Mucosa of stomach (tissue), 1 donor: ENCODE results near the gene SLC25A17.
"Not testable (repeated sequence)": the region's sequence is repeated elsewhere in the genome, so short reads cannot be mapped to it uniquely, and the experiment has no call there.

ENCODE experiments used
- H3K27me3 ChIP-seq: one replicate; pipeline ENCODE4 v1.7.0; 2013; ENCODE audit warnings: mild to moderate bottlenecking, low read length; ENCODE audit not compliant: control insufficient read depth, insufficient read depth
- H3K36me3 ChIP-seq: one replicate; pipeline ENCODE4 v1.7.0; 2013; ENCODE audit warnings: low read length; ENCODE audit not compliant: control insufficient read depth, insufficient read depth
- H3K4me1 ChIP-seq: one replicate; pipeline ENCODE4 v1.7.0; 2013; ENCODE audit warnings: mild to moderate bottlenecking, low read length; ENCODE audit not compliant: control insufficient read depth, insufficient read depth
- H3K4me3 ChIP-seq: one replicate; pipeline ENCODE4 v1.7.0; 2013; ENCODE audit warnings: low read length
- H3K9ac ChIP-seq: one replicate; pipeline ENCODE4 v1.7.0; 2013; ENCODE audit warnings: mild to moderate bottlenecking, low read length, moderate library complexity
- H3K9me3 ChIP-seq: one replicate; pipeline ENCODE4 v1.7.0; 2013; ENCODE audit warnings: mild to moderate bottlenecking, low read length, moderate library complexity; ENCODE audit not compliant: control insufficient read depth
- donor health status: Pancreatic carcinoma.

Gene SLC25A17

DNA sequence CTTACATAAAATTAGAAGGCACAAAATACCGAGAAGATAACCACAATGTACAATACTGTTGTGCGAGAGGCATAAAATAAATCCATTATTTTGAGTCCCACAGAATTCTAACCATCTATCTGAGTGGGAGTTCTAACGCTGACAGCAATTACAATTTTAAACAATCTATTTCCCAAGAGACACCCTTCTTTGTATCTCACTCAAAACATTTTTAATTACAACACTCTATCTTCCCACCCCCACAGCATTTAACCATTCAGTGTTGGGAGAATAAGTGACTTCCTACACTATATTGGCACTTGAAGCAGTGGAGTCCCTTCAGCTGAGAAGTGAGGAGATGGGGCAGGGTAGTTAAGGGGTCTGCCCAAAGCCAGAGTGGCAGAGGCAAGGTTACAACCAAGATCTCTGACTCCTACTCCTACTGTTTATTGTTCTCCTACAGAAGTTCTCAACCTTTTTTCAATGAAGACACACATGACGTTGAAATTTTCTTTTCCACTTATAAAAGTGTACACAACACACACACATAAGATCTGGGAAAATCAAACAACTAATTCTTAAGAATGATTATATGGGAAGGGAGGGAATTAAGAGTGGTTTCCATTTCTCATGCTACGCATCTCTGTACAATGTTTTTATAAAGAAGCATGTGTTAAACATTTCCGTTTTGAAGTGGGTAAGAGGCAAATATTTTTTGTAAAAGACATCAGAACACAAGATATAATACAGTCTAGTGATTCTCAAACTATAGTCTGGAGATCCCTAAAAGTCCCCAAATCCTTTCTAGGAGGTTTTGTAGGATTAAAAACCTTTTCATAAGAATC lies 10.9 kb downstream of the SLC25A17 start:
- Histone ChIP-seq H3K4me3 (no peak overlapping the region), H3K4me1 (peaks cover 5% of the 10 kb centered on the region), H3K9ac (no peak overlapping the region), H3K27me3 (no peaks in the 10 kb centered on the region), H3K9me3 (no peaks in the 10 kb centered on the region), H3K36me3 (no peaks in the 10 kb centered on the region)

GRCh38 chr22:40806711-40807110 lies 12.4 kb downstream of the SLC25A17 start:
- Histone ChIP-seq H3K9me3 (no peaks in the 10 kb centered on the region), H3K27me3 (no peaks in the 10 kb centered on the region), H3K36me3 (no peaks in the 10 kb centered on the region), H3K9ac (no peak overlapping the region), H3K4me1 (peaks cover 5% of the 10 kb centered on the region), H3K4me3 (no peak overlapping the region)

DNA sequence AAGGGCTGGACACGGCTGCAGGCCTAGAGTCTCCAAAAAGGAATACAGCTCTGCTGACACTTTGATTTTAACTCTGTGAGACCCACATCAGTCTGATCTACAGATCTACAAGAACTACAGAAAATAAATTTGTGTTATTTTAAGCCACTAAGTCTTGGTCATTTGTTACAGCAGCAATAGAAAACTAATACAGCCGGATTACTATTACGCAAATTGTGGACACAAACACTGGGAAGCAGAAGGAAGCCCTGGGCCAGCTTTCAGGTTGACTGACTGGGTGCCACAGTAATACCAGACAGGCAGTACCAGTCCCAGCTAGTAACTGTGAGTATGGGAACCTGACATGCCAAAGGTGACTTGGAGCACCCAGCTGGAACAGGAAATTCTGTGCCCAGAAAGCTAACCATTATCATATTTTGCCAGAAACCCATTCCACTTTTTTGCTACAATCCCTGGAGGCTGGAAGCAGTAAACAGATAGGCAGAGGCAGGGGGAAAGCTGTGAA lies 13.4 kb downstream of the SLC25A17 start:
- Histone ChIP-seq H3K9ac (no peak overlapping the region), H3K27me3 (no peaks in the 10 kb centered on the region), H3K4me3 (no peak overlapping the region), H3K36me3 (no peaks in the 10 kb centered on the region), H3K9me3 (no peaks in the 10 kb centered on the region), H3K4me1 (peaks cover 5% of the 10 kb centered on the region)

GRCh38 chr22:40805239-40805638 lies 13.9 kb downstream of the SLC25A17 start:
- H3K36me3 ChIP-seq = no peaks in the 10 kb centered on the region

DNA sequence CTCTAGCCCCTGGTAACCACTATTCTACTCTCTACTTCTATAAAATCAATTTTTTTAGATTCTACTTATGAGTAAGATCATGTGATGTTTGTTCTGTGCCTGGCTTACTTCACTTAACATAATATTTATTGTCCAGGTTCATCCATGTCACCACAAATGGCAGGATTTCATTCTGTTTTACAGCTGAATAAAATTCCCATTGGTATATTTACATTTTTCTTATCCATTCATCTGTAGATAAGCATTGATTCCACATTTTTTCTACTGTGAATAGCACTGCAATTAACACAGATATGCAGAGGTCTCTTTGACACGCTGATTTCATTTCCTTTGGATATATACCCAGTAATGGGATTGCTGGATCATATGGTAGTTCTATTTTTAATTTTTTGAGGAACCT lies 15.8 kb downstream of the SLC25A17 start:
- no peak overlapping the region for H3K9ac ChIP-seq
- no peaks in the 10 kb centered on the region for H3K36me3 ChIP-seq
- H3K4me1 ChIP-seq = no peaks in the 10 kb centered on the region
- no peak overlapping the region for H3K4me3 ChIP-seq
- H3K9me3 ChIP-seq = no peaks in the 10 kb centered on the region
- no peaks in the 10 kb centered on the region for H3K27me3 ChIP-seq

More at GRCh38 chr22:40805239-40805638, 13.9 kb downstream of the SLC25A17 start:
- H3K9me3 ChIP-seq = no peaks in the 10 kb centered on the region
- no peaks in the 10 kb centered on the region for H3K27me3 ChIP-seq
- H3K4me1 ChIP-seq = peaks cover 5% of the 10 kb centered on the region
- H3K4me3 ChIP-seq = no peak overlapping the region
- H3K9ac ChIP-seq = no peak overlapping the region

DNA sequence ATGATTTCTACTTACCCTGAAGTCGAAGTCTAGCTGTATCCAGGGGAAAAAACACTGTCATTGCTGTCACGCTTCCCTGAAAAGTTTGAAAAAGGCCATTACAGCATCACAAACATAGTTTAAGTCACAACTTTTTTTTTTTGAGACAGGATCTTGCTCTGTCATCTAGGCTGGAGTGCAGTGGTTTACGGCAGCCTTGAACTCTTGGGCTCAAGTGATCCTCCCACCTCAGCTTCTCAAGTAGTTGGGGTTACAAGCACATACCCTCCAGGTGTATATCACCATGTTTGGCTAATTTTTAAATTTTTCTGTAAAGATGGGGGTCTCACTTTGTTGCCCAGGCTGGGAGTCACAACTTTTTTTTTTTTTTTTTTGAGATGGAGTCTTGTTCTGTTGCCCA lies 20.1 kb downstream of the SLC25A17 start:
- no peaks in the 10 kb centered on the region for H3K4me1 ChIP-seq
- no peak overlapping the region for H3K4me3 ChIP-seq
- no peaks in the 10 kb centered on the region for H3K27me3 ChIP-seq
- H3K9me3 ChIP-seq = no peaks in the 10 kb centered on the region
- no peaks in the 10 kb centered on the region for H3K36me3 ChIP-seq
- H3K9ac ChIP-seq = no peak overlapping the region

DNA sequence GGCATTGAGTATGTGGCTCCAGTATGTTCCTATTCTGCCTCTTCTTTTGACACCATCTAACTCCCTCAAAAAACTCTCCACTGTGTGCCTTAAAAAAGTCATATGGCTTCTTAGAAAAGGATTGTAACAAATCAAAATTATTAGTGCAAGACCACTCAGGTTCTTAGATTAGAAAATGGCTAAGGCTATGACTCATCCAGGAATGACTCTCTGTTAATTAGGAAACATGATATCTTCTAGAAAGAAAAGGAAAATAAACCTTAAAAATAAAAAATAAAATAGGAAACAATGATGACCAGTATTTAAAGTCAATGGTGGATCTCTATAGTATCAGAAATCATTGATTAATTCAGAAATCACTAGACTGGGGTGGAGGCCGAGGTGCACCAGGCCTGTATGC lies 21.7 kb downstream of the SLC25A17 start:
- Histone ChIP-seq H3K36me3 (no peaks in the 10 kb centered on the region), H3K4me1 (no peaks in the 10 kb centered on the region), H3K4me3 (no peak overlapping the region), H3K9ac (no peak overlapping the region), H3K9me3 (no peaks in the 10 kb centered on the region), H3K27me3 (no peaks in the 10 kb centered on the region)

DNA sequence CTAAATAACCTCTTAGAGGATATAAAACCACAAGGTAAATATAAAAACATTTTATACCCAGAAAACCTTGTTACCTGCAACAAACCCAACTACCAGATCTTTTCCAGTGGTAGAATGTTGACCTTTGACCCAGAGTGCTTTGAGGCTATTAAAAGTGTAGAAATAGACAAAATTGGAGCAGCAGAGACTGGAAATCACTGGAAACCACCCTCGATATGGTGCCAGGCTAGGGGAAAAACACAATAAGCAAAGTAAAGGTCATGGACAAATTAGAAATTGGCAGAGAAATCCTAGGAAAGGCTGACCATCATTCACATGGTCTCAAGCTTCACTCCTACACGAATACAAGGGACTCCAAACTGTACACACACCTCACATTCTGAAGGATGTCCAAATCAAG lies 26.7 kb downstream of the SLC25A17 start:
- no peaks in the 10 kb centered on the region for H3K36me3 ChIP-seq
- H3K9me3 ChIP-seq = no peaks in the 10 kb centered on the region
- no peak overlapping the region for H3K9ac ChIP-seq
- H3K4me1 ChIP-seq = no peaks in the 10 kb centered on the region
- no peak overlapping the region for H3K4me3 ChIP-seq
- H3K27me3 ChIP-seq = no peaks in the 10 kb centered on the region

DNA sequence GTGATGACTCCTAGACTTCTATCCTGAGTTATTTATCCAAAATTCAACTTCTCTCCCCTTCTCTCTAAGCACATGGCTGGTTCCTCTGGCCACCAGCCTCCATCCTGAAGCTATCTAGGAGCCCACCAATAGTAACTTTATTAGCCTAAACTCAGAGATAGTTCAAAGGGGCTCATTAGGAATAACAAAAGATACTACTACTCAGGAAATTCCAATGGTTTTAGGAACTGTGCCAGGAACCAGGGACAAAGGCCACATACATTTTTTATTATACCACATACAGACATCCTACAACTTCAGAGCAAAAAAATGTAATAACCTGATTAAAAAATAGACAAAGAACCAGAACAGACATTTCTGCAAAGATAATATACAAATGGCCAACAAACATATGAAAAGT lies 27.9 kb downstream of the SLC25A17 start:
- Histone ChIP-seq H3K4me1 (no peaks in the 10 kb centered on the region), H3K9ac (no peak overlapping the region), H3K4me3 (no peak overlapping the region), H3K9me3 (no peaks in the 10 kb centered on the region), H3K36me3 (no peaks in the 10 kb centered on the region), H3K27me3 (no peaks in the 10 kb centered on the region)

DNA sequence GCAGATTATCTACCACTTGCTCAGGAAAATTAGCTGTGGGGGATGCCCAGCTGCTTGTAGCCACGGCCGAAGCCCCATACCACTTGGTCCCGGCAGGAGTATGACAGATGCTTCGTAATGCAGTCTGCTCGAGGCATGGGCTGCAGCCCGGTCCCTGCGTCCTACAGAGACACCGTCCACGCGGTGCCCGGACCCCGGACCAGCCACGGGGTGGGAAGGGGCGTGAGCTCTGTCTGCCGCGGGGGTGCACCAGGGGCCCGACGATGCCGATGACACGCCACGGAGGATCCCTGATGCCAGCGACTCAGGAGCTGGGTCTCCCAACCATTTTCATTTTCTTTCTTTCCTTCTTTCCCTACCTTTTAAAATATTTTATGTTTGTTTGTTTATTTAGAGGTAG lies 30.0 kb downstream of the SLC25A17 start:
- H3K36me3 ChIP-seq = no peaks in the 10 kb centered on the region
- H3K9me3 ChIP-seq = no peaks in the 10 kb centered on the region
- no peak overlapping the region for H3K9ac ChIP-seq
- H3K4me1 ChIP-seq = no peaks in the 10 kb centered on the region
- H3K27me3 ChIP-seq = no peaks in the 10 kb centered on the region
- no peak overlapping the region for H3K4me3 ChIP-seq

GRCh38 chr22:40782521-40782920 lies 36.6 kb downstream of the SLC25A17 start:
- no peaks in the 10 kb centered on the region for H3K4me1 ChIP-seq
- H3K4me3 ChIP-seq = no peak overlapping the region
- H3K9me3 ChIP-seq = no peaks in the 10 kb centered on the region
- no peaks in the 10 kb centered on the region for H3K27me3 ChIP-seq
- H3K9ac ChIP-seq = no peak overlapping the region
- H3K36me3 ChIP-seq = no peaks in the 10 kb centered on the region

DNA sequence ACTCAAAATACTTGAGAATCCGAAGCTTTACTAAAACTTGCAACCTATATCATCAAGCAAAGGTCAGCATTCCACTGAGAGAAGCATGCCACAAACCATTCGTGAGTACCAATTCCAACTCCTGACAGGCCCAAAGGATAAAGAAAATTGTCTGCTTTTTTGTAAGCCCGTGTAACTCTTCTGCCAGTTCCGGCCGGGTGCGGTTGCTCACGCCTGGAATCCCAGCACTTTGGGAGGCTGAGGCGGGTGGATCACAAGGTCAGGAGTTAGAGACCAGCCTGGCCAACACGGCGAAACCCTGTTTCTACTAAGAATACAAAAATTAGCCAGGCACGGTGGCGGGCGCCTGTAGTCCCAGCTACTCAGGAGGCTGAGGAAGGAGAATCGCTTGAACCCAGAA lies 37.4 kb downstream of the SLC25A17 start:
- H3K9me3 ChIP-seq, H3K4me3 ChIP-seq, H3K27me3 ChIP-seq, H3K36me3 ChIP-seq, H3K9ac ChIP-seq, H3K4me1 ChIP-seq: not testable (repeated sequence)
